Prostate gland (tissue), 2 donors: Measurements from ENCODE around the gene INPP5D. TPM values are rescaled to one million over a fixed set of nuclear protein-coding genes. Genes with fewer than 3 reads are reported as not detected.
"Not testable (repeated sequence)": the region's sequence is repeated elsewhere in the genome, so short reads cannot be mapped to it uniquely, and the experiment has no call there.

Experiments
- DNase-seq: peaks from one replicate; pipeline ENCODE4 v3.0.0-alpha.2; 2019; ENCODE audit warnings: low spot score
- H3K27ac ChIP-seq, 2 donors: fragments of 200-600 bp; sonication (generic); 2 replicates each; pipeline ENCODE4 v1.5.1; 2017 to 2019
- H3K27me3 ChIP-seq: fragments of 200-600 bp; sonication (generic); replicated peaks from 2 replicates; pipeline ENCODE4 v1.5.1; 2019; ENCODE audit not compliant: insufficient read depth
- H3K36me3 ChIP-seq, 2 donors: fragments of 200-600 bp; sonication (generic); 1 replicate in 1 of 2; 2 replicates in 1 of 2; pipeline versions ENCODE4 v1.5.1 to v1.8.1; 2017 to 2019
- H3K4me1 ChIP-seq: fragments of 200-600 bp; sonication (generic); replicated peaks from 2 replicates; pipeline ENCODE4 v1.5.1; 2019
- H3K4me3 ChIP-seq, 2 donors: fragments of 200-600 bp; sonication (generic); 2 replicates each; pipeline ENCODE4 v1.5.1; 2017 to 2019
- H3K9me3 ChIP-seq: fragments of 200-600 bp; sonication (generic); 2 replicates; pipeline ENCODE4 v1.5.1; 2017
- CTCF ChIP-seq, 4 experiments: fragments of 200-600 bp in 2 of 4; fragments of 450-650 bp in 2 of 4; sonication (generic) in 2 of 4; IDR thresholded peaks; 1 replicate in 3 of 4; 2 replicates in 1 of 4; pipeline ENCODE4 v1.5.1; 2016 to 2019; ENCODE audit warnings: antibody characterized with exemption in 4 of 4, mild to moderate bottlenecking in 2 of 4, moderate library complexity in 2 of 4
- POLR2A ChIP-seq: fragments of 450-650 bp; IDR thresholded peaks from one replicate; pipeline ENCODE4 v1.6.1; 2016; ENCODE audit warnings: antibody characterized with exemption, mild to moderate bottlenecking
- POLR2AphosphoS5 ChIP-seq: sonication (generic); formaldehyde crosslinking; IDR thresholded peaks from one replicate; pipeline ENCODE4 v1.6.1; 2017; ENCODE audit warnings: antibody characterized with exemption
- WGBS: methylation state at CpG from one replicate; pipeline ENCODE4 v1.1.5; 2018; 5-methylcytosine and 5-hydroxymethylcytosine counted together
- intact Hi-C: fragments of 100-400 bp; cut with DNase I; formaldehyde crosslinking; loops from one replicate; pipeline ENCODE4 v1.14.2; 2022
- total RNA-seq, 2 donors: library from RNA; depleted of rRNA; stranded (reverse); fragments of >200 nt; gene quantifications; one replicate each; pipeline ENCODE4 v1.1.0, GENCODE V29; 2016

Gene INPP5D
- total RNA-seq, 2 donors from 2014 or later, result 11.4 to 18.8 TPM

- no peak for DNase-seq
- Histone ChIP-seq H3K36me3 (no peaks in the 10 kb centered on the region), H3K9me3 (no peaks in the 10 kb centered on the region), H3K4me3 (no peak overlapping the region), H3K4me1 (no peaks in the 10 kb centered on the region), H3K27ac (no peak overlapping the region), H3K27me3 (no peaks in the 10 kb centered on the region)
- intact Hi-C loops, result no loop called here
- TF ChIP-seq CTCF (IDR thresholded peaks at IDR 0.05) (no peak), POLR2A (no peak), POLR2AphosphoS5 (no peak)
- 84% methylated on average over 4 of the region's 4 CpGs for whole genome bisulfite sequencing
Measured at GRCh38 chr2:233093721-233094120, 33.6 kb downstream of the INPP5D start.

GRCh38 chr2:233094614-233095013 lies 34.5 kb downstream of the INPP5D start:
- Histone ChIP-seq H3K36me3 (no peaks in the 10 kb centered on the region), H3K27me3 (no peaks in the 10 kb centered on the region), H3K27ac (no peak overlapping the region), H3K9me3 (no peaks in the 10 kb centered on the region), H3K4me1 (no peaks in the 10 kb centered on the region), H3K4me3 (no peak overlapping the region)
- WGBS, result 36% methylated on average over 6 of the region's 6 CpGs
- no peak for DNase-seq
- intact Hi-C loops, result no loop called here
- TF ChIP-seq CTCF (IDR thresholded peaks at IDR 0.05), result no peak
- TF ChIP-seq POLR2AphosphoS5, result no peak
- TF ChIP-seq POLR2A, result no peak

GRCh38 chr2:233096006-233096405 lies 35.9 kb downstream of the INPP5D start:
- TF ChIP-seq CTCF (IDR thresholded peaks at IDR 0.05), result no peak
- no peak for TF ChIP-seq POLR2A
- intact Hi-C loops, result no loop called here
- no peak overlapping the region for H3K4me3 ChIP-seq
- no peak overlapping the region for H3K27ac ChIP-seq
- H3K27me3 ChIP-seq, result no peaks in the 10 kb centered on the region
- 82% methylated on average over 6 of the region's 6 CpGs for WGBS
- DNase-seq, result no peak
- H3K9me3 ChIP-seq, result no peaks in the 10 kb centered on the region
- H3K4me1 ChIP-seq, result no peaks in the 10 kb centered on the region
- H3K36me3 ChIP-seq, result no peaks in the 10 kb centered on the region

- intact Hi-C loops, result no loop called here
- TF ChIP-seq CTCF (IDR thresholded peaks at IDR 0.05) (no peak), POLR2AphosphoS5 (no peak), POLR2A (no peak)
- Histone ChIP-seq H3K27ac (no peak overlapping the region), H3K27me3 (no peaks in the 10 kb centered on the region), H3K4me1 (no peaks in the 10 kb centered on the region), H3K9me3 (no peaks in the 10 kb centered on the region), H3K36me3 (no peaks in the 10 kb centered on the region), H3K4me3 (no peak overlapping the region)
- WGBS, result 76% methylated on average over 11 of the region's 11 CpGs
- DNase-seq, result no peak
Measured at GRCh38 chr2:233098618-233099017, 38.5 kb downstream of the INPP5D start.

- intact Hi-C loops, H3K27ac ChIP-seq: not testable (repeated sequence)
Measured at GRCh38 chr2:233099820-233100191, 39.7 kb downstream of the INPP5D start.

More at GRCh38 chr2:233099820-233100191, 39.7 kb downstream of the INPP5D start:
- not testable (repeated sequence) for H3K4me1 ChIP-seq, H3K9me3 ChIP-seq, H3K36me3 ChIP-seq, DNase-seq, H3K27me3 ChIP-seq, H3K4me3 ChIP-seq
- 95% methylated on average over 7 of the region's 7 CpGs for WGBS
